SIG-M5 (cell line): ENCODE results near the gene DRD3.

Experiments used
- DNase-seq: peaks from one replicate; lab custom pipeline; 2025; lab: John Stamatoyannopoulos, UW

The DRD3 gene

DNA sequence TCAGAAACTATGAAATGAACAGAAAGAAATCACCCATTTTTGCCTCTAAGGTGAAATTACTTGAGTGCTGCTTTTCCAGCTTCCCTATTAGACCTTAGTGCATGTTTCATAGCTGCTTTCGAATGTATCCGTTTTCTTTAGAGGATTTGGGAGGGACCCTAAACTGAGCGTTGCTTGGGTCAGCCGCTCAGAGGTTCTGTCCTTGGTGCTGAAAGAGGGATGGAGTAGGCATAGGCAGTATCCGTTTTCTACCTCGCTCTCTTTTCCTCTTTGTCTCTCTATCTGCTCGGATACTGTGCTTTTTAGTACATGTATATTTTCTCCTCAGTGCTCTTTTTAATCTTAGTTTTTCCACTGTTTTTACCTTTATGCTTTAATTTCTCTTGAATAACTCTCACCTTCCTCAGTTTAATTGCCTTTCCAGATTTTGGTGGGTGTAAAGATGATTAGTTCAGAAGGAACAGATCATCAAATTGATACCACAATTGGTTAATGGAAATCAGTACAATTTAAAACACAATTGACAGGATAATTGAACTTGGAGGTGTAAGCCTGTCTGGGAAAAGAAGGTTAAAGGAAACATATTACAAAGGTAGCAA lies at the start of gene DRD3:
TSS of gene DRD3 (minus strand) at position 283 of the 599 bp plus-strand sequence. CDS start 7,060 bp downstream, outside the sequence.
- no peak for DNase-seq

DNA sequence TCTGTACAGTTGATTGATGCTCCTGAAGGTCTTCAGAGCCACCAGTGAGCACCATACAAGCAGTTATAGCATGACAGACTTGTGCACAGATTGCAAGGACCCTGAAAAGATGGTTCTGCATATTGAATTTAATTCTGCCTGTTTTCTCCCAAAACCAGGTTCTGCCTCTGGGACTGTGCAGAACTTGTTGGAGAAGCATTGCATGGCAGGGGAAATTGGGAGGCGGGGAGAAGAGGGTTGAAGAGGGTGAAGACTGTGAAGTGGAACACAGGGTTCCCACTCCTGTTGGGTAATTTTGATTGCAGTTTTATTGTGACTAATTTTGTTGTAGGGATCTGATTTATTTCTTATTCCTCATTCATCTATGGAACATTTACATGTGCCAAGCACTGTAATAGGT lies 48.2 kb upstream of the DRD3 start:
- no peak for DNase-seq

DNA sequence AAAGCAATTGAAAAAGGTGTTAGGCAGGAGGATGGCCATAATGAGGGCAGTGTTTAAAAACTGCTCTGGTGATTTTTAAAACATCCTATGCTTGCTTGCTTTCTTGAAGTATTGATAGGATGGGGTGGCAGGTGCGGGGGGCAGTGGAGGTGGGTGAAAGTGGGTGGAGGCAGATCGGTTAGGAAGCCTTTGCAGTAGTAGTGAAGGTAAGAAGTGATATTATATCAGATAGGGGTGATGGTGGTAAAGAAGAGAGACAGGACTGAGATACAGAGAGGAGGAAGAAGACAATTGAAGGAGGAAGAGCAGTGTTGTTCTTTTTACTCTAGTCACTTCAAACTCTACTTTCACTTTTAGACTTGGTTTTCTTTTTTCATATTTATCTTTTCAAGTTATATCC lies 47.5 kb upstream of the DRD3 start:
- DNase-seq, result no peak

DNA sequence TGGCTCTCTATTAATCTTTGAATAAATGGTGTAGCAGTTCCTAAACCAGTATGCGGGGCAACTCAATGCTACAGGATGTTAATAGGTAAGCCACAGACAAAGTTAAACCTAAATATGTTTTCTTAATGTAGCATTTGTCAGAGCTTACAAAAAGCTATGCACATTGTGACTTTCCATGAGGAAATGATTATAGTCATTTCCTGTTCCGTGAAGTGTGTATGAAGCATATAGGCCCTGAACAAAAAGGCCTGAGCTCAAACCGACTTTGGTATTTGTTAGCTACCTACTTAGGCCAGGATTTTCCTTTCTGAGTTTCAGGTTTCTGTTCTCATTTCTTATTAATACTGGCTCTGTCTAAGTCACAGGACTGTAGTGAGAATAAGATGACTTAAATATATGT lies 44.3 kb upstream of the DRD3 start:
- DNase-seq, result no peak

DNA sequence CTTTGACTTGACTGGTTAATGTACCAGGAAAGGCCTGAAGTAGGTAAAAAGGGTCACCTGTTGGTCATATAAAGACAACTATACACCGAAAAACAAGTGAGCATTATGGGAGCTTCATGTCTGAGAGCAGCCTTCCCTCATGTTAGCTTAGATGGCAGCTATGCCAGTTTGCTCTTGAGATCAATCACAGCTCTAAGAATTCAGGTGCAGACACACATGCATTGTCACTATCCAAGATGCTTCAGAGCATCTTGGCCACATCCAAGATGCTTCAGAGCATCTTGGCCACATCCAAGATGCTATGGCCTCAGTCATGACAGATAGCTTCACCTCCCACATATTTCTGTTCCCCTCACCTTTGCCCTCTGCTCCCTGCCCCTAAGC lies 43.0 kb upstream of the DRD3 start:
- DNase-seq, result no peak

DNA sequence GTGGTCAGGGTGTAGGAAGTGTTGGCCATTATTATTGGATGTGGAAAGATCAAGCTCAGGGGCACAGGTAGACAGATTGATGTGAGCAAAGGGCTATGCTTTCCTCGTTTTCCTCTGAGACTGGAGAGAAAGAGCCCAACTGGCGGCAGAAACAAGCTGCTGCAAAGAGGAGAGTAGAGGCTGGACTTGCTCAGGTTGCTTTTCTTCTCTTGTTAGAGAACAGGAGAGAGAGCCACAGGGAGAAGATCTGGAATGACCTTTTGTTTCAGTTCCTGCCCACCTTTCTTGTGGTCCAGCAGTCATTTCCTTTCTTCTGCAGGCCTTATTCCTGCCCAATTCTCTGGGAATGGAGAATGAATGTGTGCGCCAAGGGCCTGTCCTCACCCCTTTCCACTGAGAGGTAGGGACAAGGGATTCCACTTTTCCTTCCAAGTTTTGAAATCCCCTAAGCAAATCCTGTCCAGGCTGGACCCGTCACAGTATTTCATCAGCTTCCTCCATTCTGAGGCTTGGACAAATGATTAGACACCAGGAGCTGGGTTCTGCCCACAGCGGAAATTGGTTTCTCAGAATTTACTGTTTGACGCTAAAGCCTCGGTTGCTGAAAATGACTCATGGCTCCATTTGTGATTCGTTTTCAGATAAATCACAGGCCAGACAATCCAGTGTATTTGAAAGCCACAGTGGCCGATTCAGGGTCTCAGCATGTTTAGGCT lies 42.5 kb upstream of the DRD3 start:
- DNase-seq, result no peak

DNA sequence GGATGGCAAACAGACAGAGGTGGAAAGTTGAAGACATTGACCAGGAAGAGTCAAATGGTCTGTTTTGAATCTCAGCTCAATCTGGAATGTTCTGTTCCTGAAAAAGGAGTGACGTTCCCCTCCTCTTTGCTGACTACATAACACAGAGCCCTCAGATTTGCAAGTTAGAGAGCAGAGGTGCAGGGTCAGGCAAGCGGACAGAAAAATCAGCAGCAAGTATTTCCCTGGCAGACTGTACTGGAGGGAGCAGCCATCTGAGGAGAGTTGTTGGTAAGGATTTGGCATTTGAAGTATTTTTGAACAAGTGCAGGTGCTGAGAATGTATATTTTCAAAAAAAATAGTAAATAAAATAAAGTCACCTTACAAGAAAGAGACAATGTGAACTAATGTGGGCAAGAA lies 40.9 kb upstream of the DRD3 start:
- no peak for DNase-seq

DNA sequence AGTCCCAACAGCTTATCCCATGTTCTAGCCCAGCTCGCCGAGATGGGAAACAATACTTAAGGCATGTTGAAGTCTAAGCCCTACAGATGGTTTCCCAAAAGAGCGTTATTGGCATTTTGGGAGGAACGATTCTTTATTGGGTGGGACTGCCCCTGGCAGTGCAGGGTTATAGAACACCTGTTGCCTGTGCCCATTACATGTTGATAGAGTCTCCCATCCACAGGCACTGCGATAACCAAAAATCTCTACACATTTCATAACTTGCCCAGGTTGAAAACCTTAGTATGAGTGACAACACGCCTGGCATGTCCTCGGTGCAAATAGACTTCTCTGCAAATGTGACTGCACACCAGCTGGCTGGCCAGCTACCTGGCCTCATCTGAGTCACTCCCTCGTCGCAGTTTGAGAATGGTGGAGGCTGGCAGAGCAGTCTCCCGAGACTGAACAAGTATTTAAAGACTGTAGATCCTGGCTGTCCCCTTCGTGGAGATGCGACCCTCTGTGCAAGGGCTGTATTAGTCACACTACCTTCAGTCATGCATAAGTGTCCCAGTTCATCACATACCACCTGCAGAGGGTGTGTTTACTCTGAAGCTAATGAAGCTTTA lies 39.8 kb upstream of the DRD3 start:
- DNase-seq, result no peak

DNA sequence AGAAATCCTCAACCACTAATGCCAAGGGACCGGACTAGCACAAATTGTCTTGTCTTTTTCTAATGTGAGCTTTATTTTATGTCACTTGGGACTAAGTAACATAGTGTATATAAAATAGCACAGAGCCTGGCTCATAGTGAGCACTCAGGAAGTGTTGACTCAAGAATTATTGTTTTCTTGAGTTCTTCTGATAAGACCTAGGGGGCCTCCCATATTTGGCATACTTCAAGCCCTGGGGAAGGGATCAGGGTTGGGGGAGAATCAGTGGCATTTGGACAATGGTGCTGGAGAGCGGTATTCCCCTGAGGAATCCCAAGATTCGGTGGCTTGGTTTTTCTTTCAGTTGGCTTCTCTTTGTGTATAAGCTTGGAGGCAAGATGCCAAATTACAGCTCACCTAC lies 39.2 kb upstream of the DRD3 start:
- DNase-seq, result no peak

DNA sequence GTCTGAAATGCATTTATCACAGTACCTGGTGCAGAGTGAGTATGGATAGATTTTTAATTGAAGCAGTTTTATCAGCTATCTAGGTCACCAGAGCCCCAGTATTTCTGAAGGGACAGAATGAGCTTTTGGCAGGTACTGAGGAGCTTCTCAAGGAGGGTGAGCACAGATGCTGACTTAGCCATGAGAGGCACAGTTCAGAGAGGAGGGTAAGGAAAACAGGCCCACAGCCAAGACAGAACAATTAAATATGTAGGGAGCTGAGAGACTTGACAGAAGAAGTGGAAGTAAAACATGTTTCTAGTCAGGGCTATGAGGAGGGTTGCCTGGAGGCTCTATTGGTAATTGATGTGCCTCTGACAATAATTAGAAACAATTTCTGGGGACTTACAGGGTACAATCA lies 38.4 kb upstream of the DRD3 start:
- no peak for DNase-seq

DNA sequence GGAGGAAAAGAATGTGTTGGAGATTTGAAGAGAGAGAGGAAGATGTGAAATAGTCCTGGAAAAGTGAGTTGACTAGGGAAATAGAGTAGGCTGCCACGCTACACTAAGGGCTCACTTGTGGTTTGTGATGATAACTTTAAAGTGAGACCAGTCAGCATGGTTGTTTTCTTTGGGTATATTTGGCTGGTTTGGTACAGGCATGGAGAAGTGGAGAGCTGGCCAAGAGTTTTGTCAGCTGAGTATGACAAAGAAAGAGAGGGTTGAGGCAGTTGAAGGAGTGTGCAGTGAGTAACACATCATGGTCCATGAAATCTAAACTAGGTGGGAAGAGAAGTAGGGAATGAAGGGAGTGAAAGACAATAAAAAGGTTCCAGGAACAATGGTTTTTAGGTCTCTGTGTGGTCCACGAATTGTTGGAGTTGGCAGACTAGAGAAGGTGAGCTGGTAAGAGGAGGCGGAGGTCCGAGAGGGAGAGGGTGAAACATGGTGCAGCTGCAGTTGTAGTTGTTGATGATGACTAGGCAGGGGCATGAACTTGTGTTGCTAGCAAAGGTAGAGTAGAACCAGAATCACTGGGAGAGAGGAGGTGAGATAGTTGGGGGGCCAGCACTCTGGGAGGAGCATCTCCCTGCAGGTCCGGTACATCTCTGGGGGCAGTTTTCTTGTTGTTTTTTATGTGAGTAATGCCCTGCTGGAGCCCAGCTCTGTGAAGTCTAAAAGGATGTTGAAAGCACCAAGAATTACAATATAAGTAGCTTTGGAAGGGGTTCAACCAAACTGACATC lies 37.5 kb upstream of the DRD3 start:
- no peak for DNase-seq

DNA sequence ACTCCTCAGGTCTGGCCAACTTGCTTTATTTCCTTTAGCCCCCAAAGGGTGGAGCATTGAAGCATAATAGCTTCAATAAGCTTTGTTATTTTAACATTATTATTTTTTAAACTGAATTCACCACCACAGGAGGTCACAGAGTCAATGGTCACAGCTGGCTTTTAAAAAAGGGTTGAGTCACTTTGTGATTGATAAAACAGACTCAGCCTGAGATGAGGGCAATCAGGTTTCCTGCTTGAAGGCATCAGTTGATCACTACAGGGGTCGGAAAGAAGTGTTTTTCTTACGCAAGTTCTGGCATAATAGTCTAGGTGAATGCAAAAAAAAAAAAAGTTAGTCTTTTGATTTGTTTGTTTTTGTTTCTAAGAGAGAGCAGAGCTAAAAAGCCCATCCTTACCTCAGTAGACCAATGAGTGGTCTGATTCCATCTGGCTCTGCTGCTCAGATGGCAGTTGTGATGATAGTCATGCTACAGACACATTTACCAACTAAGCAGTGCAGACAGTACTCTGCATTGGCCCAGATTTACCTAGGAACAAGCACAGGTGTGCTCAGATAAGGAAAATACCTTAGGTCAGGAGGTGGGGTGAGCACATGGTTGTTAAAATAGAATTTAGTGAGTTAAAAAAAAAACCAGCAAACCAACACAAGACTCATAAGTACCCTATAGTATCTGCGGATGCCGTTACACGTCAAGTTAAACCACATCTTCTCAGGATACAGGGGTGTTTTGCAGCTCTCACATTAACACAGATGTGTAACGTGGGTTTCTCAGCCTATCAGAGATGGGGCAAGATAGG lies 35.9 kb upstream of the DRD3 start:
- DNase-seq, result no peak

DNA sequence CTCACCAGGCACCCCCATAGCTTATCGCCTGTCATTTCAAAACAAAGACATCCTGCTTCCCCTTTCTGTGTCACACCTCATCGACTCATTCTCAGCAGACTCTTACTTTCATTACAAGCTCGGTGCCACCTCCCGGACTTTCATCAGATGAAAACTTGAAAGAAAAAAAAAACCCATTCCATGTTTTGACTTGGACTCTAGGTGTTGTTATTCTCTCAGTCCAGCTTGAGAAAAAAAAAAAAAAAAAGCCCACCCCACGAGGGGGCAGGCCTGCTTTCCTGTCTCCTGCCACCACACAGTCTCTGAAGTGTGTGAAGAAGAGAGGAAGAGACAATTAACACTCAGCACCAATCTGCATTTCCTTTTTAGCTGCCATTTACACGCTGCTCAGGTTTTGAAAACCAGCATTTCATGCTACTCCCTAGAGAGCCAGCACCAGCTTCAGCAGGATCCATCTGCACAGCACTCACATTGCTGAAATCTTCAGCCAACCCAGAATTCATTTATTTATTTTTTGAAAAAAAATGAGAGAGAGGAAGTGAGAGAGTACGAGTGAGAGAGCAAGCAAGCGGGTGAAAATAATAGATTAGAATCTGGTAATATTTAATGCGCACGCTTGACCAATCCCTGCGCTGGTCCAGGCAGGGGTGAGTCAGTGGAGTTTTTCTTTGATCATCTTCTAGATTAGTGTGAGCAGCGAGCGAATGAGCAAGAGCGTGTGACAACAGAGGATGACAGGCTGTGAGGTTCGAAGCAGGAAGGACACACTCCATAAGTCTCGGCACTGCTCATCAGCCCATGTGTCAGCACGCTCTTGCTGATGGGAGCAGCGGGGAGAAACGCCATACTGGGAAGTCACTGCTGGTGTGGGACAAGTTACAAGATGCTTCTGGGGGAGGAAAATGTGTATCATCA lies 35.0 kb upstream of the DRD3 start:
- DNase-seq, result no peak

DNA sequence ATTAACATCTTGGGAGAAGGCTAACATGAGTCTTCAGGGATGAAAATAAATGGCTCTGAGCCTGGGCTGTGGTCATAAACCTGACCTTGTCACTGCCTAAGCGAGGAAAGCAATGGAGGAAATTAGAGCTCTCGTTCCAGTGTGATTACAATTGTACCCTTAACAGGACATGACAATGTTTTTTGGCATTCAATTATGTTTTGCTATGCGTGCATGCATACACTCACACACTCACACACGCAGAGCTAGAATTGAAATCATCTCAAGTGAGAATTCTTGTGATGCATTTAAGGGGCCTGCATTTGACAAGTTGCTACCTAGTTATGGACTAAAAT lies 34.4 kb upstream of the DRD3 start:
- DNase-seq, result no peak

DNA sequence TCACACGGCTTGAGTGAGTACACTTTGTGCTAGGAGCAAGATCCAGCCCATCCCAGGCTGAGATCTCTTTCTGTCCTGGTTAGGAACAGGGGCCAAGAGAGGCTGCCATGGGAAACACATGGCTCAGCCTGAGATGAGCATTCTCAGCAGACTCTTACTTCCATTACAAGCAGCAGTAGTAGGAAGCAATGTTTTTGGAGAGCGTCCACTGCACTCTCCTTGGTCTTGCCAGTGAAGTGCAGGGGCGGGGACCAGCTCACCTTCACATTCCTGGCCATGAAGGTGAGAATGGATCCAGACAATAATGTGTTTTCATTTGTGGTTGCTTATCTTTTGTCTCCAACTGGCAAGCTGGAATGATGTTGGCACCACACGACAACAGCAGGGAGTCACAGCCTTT lies 33.8 kb upstream of the DRD3 start:
- no peak for DNase-seq

DNA sequence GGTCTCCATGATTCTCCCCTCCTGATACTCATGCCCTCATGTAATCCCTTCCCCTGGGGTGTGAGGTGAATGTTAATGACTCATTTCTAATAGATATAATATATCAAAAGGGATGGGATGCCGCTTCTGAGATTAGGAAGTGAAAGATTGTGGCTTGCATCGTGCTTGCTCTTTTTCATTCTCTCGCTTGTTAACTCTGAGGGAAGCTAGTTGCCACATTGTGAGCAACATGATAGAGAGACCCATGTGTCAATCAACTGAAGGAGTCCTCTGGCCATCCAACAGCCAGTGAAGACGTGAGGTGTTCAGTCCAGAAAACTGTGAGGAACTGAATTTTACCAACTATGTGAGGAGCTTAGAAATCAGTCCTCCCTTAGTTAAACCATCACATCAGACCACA lies 28.9 kb upstream of the DRD3 start:
- no peak for DNase-seq

DNA sequence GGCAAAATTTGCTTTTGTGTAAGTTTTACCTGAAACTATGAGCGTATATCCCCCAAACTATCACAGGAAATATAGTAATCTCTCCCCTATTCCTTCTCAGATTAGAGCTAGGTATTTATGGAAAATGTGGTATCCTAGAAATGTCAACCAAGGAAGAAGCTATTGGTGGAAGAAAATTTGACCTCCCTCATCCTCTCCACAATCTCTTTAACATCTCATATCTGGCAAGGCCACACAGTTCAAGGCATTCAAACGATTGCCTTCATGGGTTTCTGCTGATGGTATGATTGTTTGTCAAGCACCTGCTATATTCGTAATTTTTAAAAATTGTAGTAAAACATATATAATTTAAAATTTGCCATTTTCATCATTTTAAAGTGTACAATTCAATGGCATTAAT lies 27.5 kb upstream of the DRD3 start:
- no peak for DNase-seq

DNA sequence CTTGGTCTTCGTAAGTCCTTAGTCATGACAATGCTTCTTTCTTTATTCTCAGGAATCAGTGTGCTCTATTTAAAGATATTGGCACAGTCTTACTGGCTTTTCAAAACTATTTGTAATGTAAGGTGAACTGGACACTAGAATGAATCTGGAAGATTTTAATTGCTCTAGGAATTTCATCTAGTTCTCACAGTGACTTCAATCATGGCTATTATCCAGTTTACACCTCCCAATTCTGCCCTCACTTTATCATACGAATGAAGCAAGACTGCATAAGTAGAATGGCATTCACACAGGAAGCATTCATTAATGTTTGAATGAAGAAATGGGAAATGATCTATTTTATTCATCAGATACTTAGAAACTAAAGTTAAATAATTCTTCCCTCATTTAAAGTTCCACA lies 26.7 kb upstream of the DRD3 start:
- DNase-seq, result no peak

DNA sequence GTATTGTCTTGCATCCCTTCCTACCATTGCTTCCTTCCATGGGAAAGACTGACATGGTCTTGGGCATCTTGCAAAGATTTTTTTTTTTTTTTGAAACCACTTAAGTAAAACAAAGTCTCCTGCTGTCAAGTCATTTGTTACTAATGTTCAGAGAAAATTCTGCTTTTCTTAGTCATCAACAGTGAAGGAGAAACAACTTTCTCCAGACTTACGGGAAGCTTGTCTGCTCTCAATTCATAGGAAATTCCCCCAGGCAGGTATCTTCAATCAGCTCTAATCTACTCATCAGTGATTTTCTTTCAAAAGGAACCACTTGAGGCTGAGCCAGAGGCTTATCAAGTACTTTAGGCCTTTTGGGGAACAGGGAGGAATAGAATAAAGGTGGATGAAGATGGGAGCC lies 15.9 kb upstream of the DRD3 start:
- no peak for DNase-seq

DNA sequence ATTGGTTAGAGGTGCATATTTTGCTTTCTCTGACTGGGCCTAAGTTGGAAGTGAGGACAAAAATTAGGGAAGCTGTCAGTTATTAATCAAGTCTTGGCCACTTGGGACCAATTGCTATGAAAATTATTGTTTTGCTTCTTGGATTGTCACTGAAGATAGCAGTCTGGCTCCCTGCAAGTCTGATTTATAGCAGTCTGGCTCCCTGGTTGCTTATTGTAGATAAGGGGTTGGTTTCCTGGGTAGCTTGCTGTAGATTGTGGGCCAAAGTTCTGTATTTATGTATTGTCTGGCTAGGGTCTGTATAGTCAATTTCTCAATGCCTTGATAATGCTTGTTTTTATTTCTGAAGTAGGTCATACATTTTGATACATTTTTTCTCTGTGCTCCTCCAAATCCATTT lies 13.3 kb upstream of the DRD3 start:
- DNase-seq, result no peak

DNA sequence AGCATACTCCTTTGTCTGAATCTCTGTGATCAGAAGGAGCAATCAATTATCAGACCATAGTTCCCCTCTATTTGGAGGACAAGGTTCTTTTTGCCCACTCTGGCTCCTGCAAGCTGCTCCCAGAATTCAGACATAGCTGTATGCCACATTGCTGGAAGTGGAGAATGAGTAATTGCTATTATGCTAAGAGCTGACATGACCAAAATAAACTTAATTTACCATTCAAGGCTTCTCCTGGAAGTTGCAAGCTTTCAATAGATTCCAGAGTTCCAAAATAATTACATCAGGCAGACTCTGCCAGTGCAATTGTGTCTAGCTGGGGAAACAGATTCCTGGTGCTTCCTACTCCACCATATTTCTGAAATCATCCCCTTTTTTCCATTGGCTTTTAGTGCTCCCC lies 7.6 kb upstream of the DRD3 start:
- no peak for DNase-seq
